Mesenchymal stem cell (in vitro differentiated cells and primary cell): ENCODE measurements around the gene RRP1B.

ENCODE experiments used
- DNase-seq: peaks from one replicate; pipeline ENCODE4 v3.0.0-alpha.2; 2013
- H2AFZ ChIP-seq: one replicate; pipeline ENCODE4 v1.6.1; 2013; ENCODE audit warnings: low read depth, mild to moderate bottlenecking, control low read depth, inconsistent platforms, low read length, moderate library complexity
- H2AK5ac ChIP-seq: 2 replicates; pipeline ENCODE4 v1.6.1; 2013; ENCODE audit warnings: low read length, moderate library complexity, mild to moderate bottlenecking, inconsistent platforms; ENCODE audit not compliant: severe bottlenecking
- H2BK120ac ChIP-seq: one replicate; pipeline ENCODE4 v1.6.1; 2013; ENCODE audit warnings: low read depth, mild to moderate bottlenecking, inconsistent platforms, low read length, moderate library complexity
- H2BK12ac ChIP-seq, 2 experiments: one replicate each; pipeline ENCODE4 v1.6.1; 2013; ENCODE audit warnings: inconsistent platforms in 2 of 2, low read length in 2 of 2, mild to moderate bottlenecking in 2 of 2, moderate library complexity in 2 of 2, control low read depth in 1 of 2
- H2BK15ac ChIP-seq: one replicate; pipeline ENCODE4 v1.6.1; 2013; ENCODE audit warnings: mild to moderate bottlenecking, low read depth, inconsistent platforms; ENCODE audit not compliant: poor library complexity, severe bottlenecking
- H2BK5ac ChIP-seq: 2 replicates; pipeline ENCODE4 v1.6.1; 2013; ENCODE audit warnings: low read depth, mild to moderate bottlenecking, low read length, control low read depth, inconsistent platforms; ENCODE audit not compliant: poor library complexity, severe bottlenecking
- H3K14ac ChIP-seq, 2 experiments: one replicate each; pipeline ENCODE4 v1.6.1; 2013; ENCODE audit warnings: inconsistent platforms in 2 of 2, low read length in 2 of 2, control low read depth in 1 of 2, mild to moderate bottlenecking in 1 of 2, moderate library complexity in 1 of 2
- H3K18ac ChIP-seq, 2 experiments: one replicate each; pipeline ENCODE4 v1.6.1; 2013; ENCODE audit warnings: inconsistent platforms in 2 of 2, low read length in 2 of 2, control low read depth in 1 of 2, low read depth in 1 of 2, mild to moderate bottlenecking in 1 of 2
- H3K23ac ChIP-seq, 2 experiments: one replicate each; pipeline ENCODE4 v1.6.1; 2013; ENCODE audit warnings: inconsistent platforms in 2 of 2, low read length in 2 of 2, mild to moderate bottlenecking in 2 of 2, moderate library complexity in 2 of 2, control low read depth in 1 of 2
- H3K27ac ChIP-seq: 2 replicates; pipeline ENCODE4 v1.5.1; 2013; ENCODE audit warnings: mild to moderate bottlenecking, moderate library complexity, low read length, control low read depth, inconsistent platforms; ENCODE audit not compliant: poor library complexity, severe bottlenecking
- H3K27me3 ChIP-seq, 2 experiments: 2 replicates each; pipeline versions ENCODE4 v1.6.1 to v1.7.0; 2013; ENCODE audit warnings: low read length in 2 of 2, mild to moderate bottlenecking in 2 of 2, moderate library complexity in 2 of 2, control low read depth in 1 of 2, inconsistent platforms in 1 of 2; ENCODE audit not compliant: control insufficient read depth in 1 of 2, insufficient read depth in 1 of 2
- H3K36me3 ChIP-seq, 2 experiments: 2 replicates each; pipeline versions ENCODE4 v1.6.1 to v1.7.0; 2013; ENCODE audit warnings: low read length in 2 of 2, control low read depth in 1 of 2, inconsistent platforms in 1 of 2, low read depth in 1 of 2, mild to moderate bottlenecking in 1 of 2; ENCODE audit not compliant: insufficient read depth in 2 of 2, control insufficient read depth in 1 of 2
- H3K4ac ChIP-seq, 2 experiments: one replicate each; pipeline ENCODE4 v1.6.1; 2013; ENCODE audit warnings: inconsistent platforms in 2 of 2, low read length in 2 of 2, mild to moderate bottlenecking in 2 of 2, moderate library complexity in 2 of 2, control low read depth in 1 of 2, low read depth in 1 of 2
- H3K4me1 ChIP-seq: 2 replicates; pipeline ENCODE4 v1.6.1; 2013; ENCODE audit warnings: low read depth, low read length, control low read depth; ENCODE audit not compliant: control insufficient read depth, insufficient read depth
- H3K4me2 ChIP-seq: 2 replicates; pipeline ENCODE4 v1.6.1; 2013; ENCODE audit warnings: low read length, mild to moderate bottlenecking, inconsistent platforms; ENCODE audit not compliant: poor library complexity, severe bottlenecking
- H3K4me3 ChIP-seq, 2 experiments: 2 replicates each; pipeline versions ENCODE4 v1.5.1 to v1.7.0; 2013; ENCODE audit warnings: low read length in 2 of 2, mild to moderate bottlenecking in 2 of 2, control low read depth in 1 of 2, low read depth in 1 of 2; ENCODE audit not compliant: insufficient read depth in 1 of 2
- H3K79me1 ChIP-seq: replicated peaks from 2 replicates; pipeline ENCODE4 v1.6.1; 2013; ENCODE audit warnings: mild to moderate bottlenecking, control low read depth, low read length, inconsistent platforms; ENCODE audit not compliant: poor library complexity, severe bottlenecking
- H3K9ac ChIP-seq: 2 replicates; pipeline ENCODE4 v1.7.0; 2013; ENCODE audit warnings: mild to moderate bottlenecking, low read length, moderate library complexity
- H3K9me3 ChIP-seq: 2 replicates; pipeline ENCODE4 v1.7.0; 2013; ENCODE audit warnings: mild to moderate bottlenecking, low read length; ENCODE audit not compliant: control insufficient read depth
- H4K8ac ChIP-seq: one replicate; pipeline ENCODE4 v1.6.1; 2013; ENCODE audit warnings: inconsistent platforms, mild to moderate bottlenecking, low read length, moderate library complexity
- H4K91ac ChIP-seq: one replicate; pipeline ENCODE4 v1.6.1; 2013; ENCODE audit warnings: mild to moderate bottlenecking, low read length, inconsistent platforms
- WGBS: methylation state at CpG from one replicate; pipeline ENCODE4 v1.1.7; 2013; ENCODE audit warnings: mixed read lengths; 5-methylcytosine and 5-hydroxymethylcytosine counted together

The RRP1B gene

GRCh38 chr21:43687566-43688399 is 28.4 kb downstream of the RRP1B start:
- no peak for DNase-seq
- H3K9ac ChIP-seq, result no peak overlapping the region
- no peak overlapping the region for H2BK120ac ChIP-seq
- H4K91ac ChIP-seq, result no peak overlapping the region
- H3K9me3 ChIP-seq, result no peaks in the 10 kb centered on the region
- no peak overlapping the region for H3K27ac ChIP-seq
- no peak overlapping the region for H3K14ac ChIP-seq
- H3K4me1 ChIP-seq, result no peaks in the 10 kb centered on the region
- H3K4ac ChIP-seq, result no peak overlapping the region
- H2AK5ac ChIP-seq, result no peak overlapping the region
- WGBS, result 96% methylated on average over 27 of the region's 27 CpGs
- no peak overlapping the region for H3K4me2 ChIP-seq
- H3K18ac ChIP-seq, result no peak overlapping the region
- no peak overlapping the region for H4K8ac ChIP-seq
- H2AFZ ChIP-seq, result no peak overlapping the region
- H3K36me3 ChIP-seq, result peaks cover 81 to 90% of the 10 kb centered on the region in 2 experiments
- no peak overlapping the region for H3K23ac ChIP-seq
- H3K27me3 ChIP-seq, result no peaks in the 10 kb centered on the region
- H2BK15ac ChIP-seq, result no peak overlapping the region
- peak overlapping the region in 1 of 2 experiments; percentile 23 for H3K4me3 ChIP-seq
- H2BK5ac ChIP-seq, result no peak overlapping the region
- peaks cover 16% of the 10 kb centered on the region for H3K79me1 ChIP-seq
- H2BK12ac ChIP-seq, result no peak overlapping the region

- Histone ChIP-seq H4K91ac (no peak overlapping the region), H2BK120ac (no peak overlapping the region)
- 98% methylated on average over 12 of the region's 12 CpGs for WGBS
Observed at GRCh38 chr21:43688906-43689305, 29.5 kb downstream of the RRP1B start.

GRCh38 chr21:43689556-43690337 is 30.4 kb downstream of the RRP1B start:
- Histone ChIP-seq H4K91ac (no peak overlapping the region), H3K4me1 (no peaks in the 10 kb centered on the region), H2AFZ (no peak overlapping the region), H3K18ac (no peak overlapping the region), H3K4me2 (no peak overlapping the region), H3K27ac (no peak overlapping the region), H3K14ac (no peak overlapping the region), H3K23ac (no peak overlapping the region), H3K9me3 (no peaks in the 10 kb centered on the region), H2BK12ac (no peak overlapping the region), H4K8ac (no peak overlapping the region), H3K4ac (no peak overlapping the region), H3K4me3 (no peak overlapping the region), H2BK120ac (no peak overlapping the region), H2BK5ac (no peak overlapping the region), H2BK15ac (no peak overlapping the region), H3K79me1 (peaks cover 13% of the 10 kb centered on the region), H3K36me3 (peaks cover 90 to 97% of the 10 kb centered on the region in 2 experiments), H3K27me3 (no peaks in the 10 kb centered on the region), H3K9ac (no peak overlapping the region), H2AK5ac (no peak overlapping the region)
- DNase-seq, result no peak
- WGBS, result 97% methylated on average over 32 of the region's 32 CpGs

More at GRCh38 chr21:43688906-43689305, 29.5 kb downstream of the RRP1B start:
- no peak overlapping the region for H3K14ac ChIP-seq
- no peak overlapping the region for H2BK15ac ChIP-seq
- H3K9ac ChIP-seq, result no peak overlapping the region
- peaks cover 87 to 95% of the 10 kb centered on the region in 2 experiments for H3K36me3 ChIP-seq
- H3K27ac ChIP-seq, result no peak overlapping the region
- no peak overlapping the region for H4K8ac ChIP-seq
- H3K79me1 ChIP-seq, result peaks cover 13% of the 10 kb centered on the region
- no peak overlapping the region for H2BK5ac ChIP-seq
- no peaks in the 10 kb centered on the region for H3K4me1 ChIP-seq
- H2BK12ac ChIP-seq, result no peak overlapping the region
- H2AK5ac ChIP-seq, result no peak overlapping the region
- no peaks in the 10 kb centered on the region for H3K9me3 ChIP-seq
- no peaks in the 10 kb centered on the region for H3K27me3 ChIP-seq
- H3K23ac ChIP-seq, result no peak overlapping the region
- H3K4ac ChIP-seq, result no peak overlapping the region
- H2AFZ ChIP-seq, result no peak overlapping the region
- no peak for DNase-seq
- H3K18ac ChIP-seq, result no peak overlapping the region
- H3K4me2 ChIP-seq, result no peak overlapping the region
- H3K4me3 ChIP-seq, result no peak overlapping the region

- Histone ChIP-seq H3K4ac (no peak overlapping the region), H2BK120ac (no peak overlapping the region), H3K9ac (no peak overlapping the region), H3K4me3 (no peak overlapping the region), H3K9me3 (no peaks in the 10 kb centered on the region), H3K27ac (no peak overlapping the region), H3K18ac (no peak overlapping the region), H4K8ac (no peak overlapping the region), H2AK5ac (no peak overlapping the region), H3K36me3 (peaks cover 85 to 97% of the 10 kb centered on the region in 2 experiments), H3K4me1 (no peaks in the 10 kb centered on the region), H3K4me2 (no peak overlapping the region), H3K14ac (no peak overlapping the region), H2BK15ac (no peak overlapping the region), H4K91ac (no peak overlapping the region), H3K79me1 (peaks cover 13% of the 10 kb centered on the region), H3K27me3 (no peaks in the 10 kb centered on the region), H2BK5ac (no peak overlapping the region), H2AFZ (no peak overlapping the region), H2BK12ac (no peak overlapping the region), H3K23ac (no peak overlapping the region)
- DNase-seq, result no peak
- WGBS, result 97% methylated on average over 7 of the region's 7 CpGs
Observed at GRCh38 chr21:43690346-43690745, 31.0 kb downstream of the RRP1B start.
